Natural killer cell (primary cell): ENCODE results near the gene NUP214. TPM values are rescaled to one million over a fixed set of nuclear protein-coding genes. Genes with fewer than 3 reads are reported as not detected.
"Not testable (repeated sequence)": the region's sequence is repeated elsewhere in the genome, so short reads cannot be mapped to it uniquely, and the experiment has no call there.

Source experiments
- ATAC-seq, 3 donors: fragments of 150-1000 bp in 2 of 3; fragments of 200-7000 bp in 1 of 3; cut with Tn5 transposase; 1 replicate in 1 of 3; 2 replicates in 2 of 3; pipeline ENCODE4 v1.10.0; 2021; ENCODE audit warnings: mild to moderate bottlenecking in 2 of 3, moderate library complexity in 2 of 3
- DNase-seq, 2 donors: peaks; one replicate each; pipeline versions ENCODE4 v3.0.0 to v3.0.0-alpha.2; 2013 to 2021; ENCODE audit warnings: mixed read lengths in 1 of 2
- H3K27ac ChIP-seq: one replicate; pipeline ENCODE4 v1.5.1; 2013; ENCODE audit warnings: mild to moderate bottlenecking, low read length
- H3K27me3 ChIP-seq: one replicate; pipeline ENCODE4 v1.6.1; 2013; ENCODE audit warnings: low read length; ENCODE audit not compliant: control insufficient read depth, insufficient read depth
- H3K36me3 ChIP-seq: one replicate; pipeline ENCODE4 v1.6.1; 2013; ENCODE audit warnings: low read length; ENCODE audit not compliant: control insufficient read depth, insufficient read depth
- H3K4me1 ChIP-seq: one replicate; pipeline ENCODE4 v1.6.1; 2013; ENCODE audit warnings: low read length; ENCODE audit not compliant: control insufficient read depth, insufficient read depth
- H3K4me3 ChIP-seq: one replicate; pipeline ENCODE4 v1.5.1; 2013; ENCODE audit warnings: low read length
- H3K9me3 ChIP-seq: one replicate; pipeline ENCODE4 v1.6.1; 2013; ENCODE audit warnings: low read length; ENCODE audit not compliant: control insufficient read depth, insufficient read depth
- H3K27ac Mint-ChIP-seq, 2 donors: one replicate each; pipeline ENCODE4 v1.8.0; 2022; ENCODE audit warnings: mild to moderate bottlenecking in 2 of 2, mixed read lengths in 2 of 2, moderate library complexity in 1 of 2
- H3K27me3 Mint-ChIP-seq, 2 donors: one replicate each; pipeline ENCODE4 v1.8.0; 2022; ENCODE audit warnings: low read depth in 2 of 2, mixed read lengths in 2 of 2
- H3K36me3 Mint-ChIP-seq: one replicate; pipeline ENCODE4 v1.8.0; 2022; ENCODE audit warnings: mixed read lengths
- H3K4me1 Mint-ChIP-seq, 2 donors: one replicate each; pipeline ENCODE4 v1.8.0; 2022; ENCODE audit warnings: mixed read lengths in 2 of 2
- H3K4me3 Mint-ChIP-seq: one replicate; pipeline ENCODE4 v1.8.0; 2022; ENCODE audit warnings: mild to moderate bottlenecking, moderate library complexity, mixed read lengths
- H3K9me3 Mint-ChIP-seq, 2 donors: one replicate each; pipeline ENCODE4 v1.8.0; 2022; ENCODE audit warnings: mixed read lengths in 2 of 2
- CTCF ChIP-seq: fragments of 200-600 bp; IDR thresholded peaks from one replicate; pipeline ENCODE4 v1.8.0; 2022; ENCODE audit warnings: antibody characterized with exemption
- WGBS: methylation state at CpG from one replicate; pipeline ENCODE4 v1.1.7; 2013; ENCODE audit warnings: missing lambda C conversion rate; ENCODE audit not compliant: insufficient coverage; 5-methylcytosine and 5-hydroxymethylcytosine counted together
- intact Hi-C: fragments of 100-400 bp; cut with micrococcal nuclease; formaldehyde crosslinking; loops from one replicate; pipeline ENCODE4 v1.14.2; 2022
- total RNA-seq, 4 donors: library from RNA; stranded (reverse); fragments of 120-200 nt in 1 of 4; gene quantifications; one replicate each; pipeline versions ENCODE4 v1.2.3 to v1.2.4, GENCODE V29; 2013 to 2022

The NUP214 gene
- total RNA-seq, 3 donors from 2014 or later (not counting 1 experiment from before 2014, with no cell fraction given): 125 to 133 (median 132) TPM

- Mint-ChIP-seq H3K4me1 (no peaks in the 10 kb centered on the region), H3K27ac (no peak overlapping the region), H3K36me3 (no peaks in the 10 kb centered on the region), H3K27me3 (peaks cover 15 to 34% of the 10 kb centered on the region in 2 donors), H3K4me3 (no peak overlapping the region), H3K9me3 (no peaks in the 10 kb centered on the region)
- Histone ChIP-seq H3K27ac (no peak overlapping the region), H3K4me1 (peaks cover 3% of the 10 kb centered on the region), H3K27me3 (peaks cover 9% of the 10 kb centered on the region), H3K9me3 (no peaks in the 10 kb centered on the region), H3K4me3 (no peak overlapping the region), H3K36me3 (no peaks in the 10 kb centered on the region)
- no peak for TF ChIP-seq CTCF
- DNase-seq (no peak), ATAC-seq (no peak)
- WGBS: 93% methylated on average over 8 of the region's 8 CpGs
- intact Hi-C loops: no loop called here
Observed at GRCh38 chr9:131097948-131098278, 27.5 kb upstream of the NUP214 start.

GRCh38 chr9:131098391-131099101 lies 26.8 kb upstream of the NUP214 start:
- Mint-ChIP-seq H3K36me3 (no peaks in the 10 kb centered on the region), H3K27ac (no peak overlapping the region), H3K27me3 (peaks cover 15 to 34% of the 10 kb centered on the region in 2 donors), H3K4me1 (no peaks in the 10 kb centered on the region), H3K4me3 (no peak overlapping the region), H3K9me3 (no peaks in the 10 kb centered on the region)
- 82% methylated on average over 13 of the region's 13 CpGs for WGBS
- Histone ChIP-seq H3K36me3 (no peaks in the 10 kb centered on the region), H3K27me3 (peaks cover 9% of the 10 kb centered on the region), H3K4me1 (peaks cover 3% of the 10 kb centered on the region), H3K9me3 (no peaks in the 10 kb centered on the region), H3K27ac (no peak overlapping the region), H3K4me3 (no peak overlapping the region)
- intact Hi-C loops: no loop called here
- no peak for DNase-seq
- no peak for TF ChIP-seq CTCF
- no peak for ATAC-seq

- ATAC-seq (no peak), DNase-seq (no peak)
- no peak for TF ChIP-seq CTCF
- Mint-ChIP-seq H3K27ac (no peak overlapping the region), H3K27me3 (peaks cover 15 to 33% of the 10 kb centered on the region in 2 donors), H3K4me1 (no peaks in the 10 kb centered on the region), H3K36me3 (no peaks in the 10 kb centered on the region), H3K9me3 (no peaks in the 10 kb centered on the region), H3K4me3 (no peak overlapping the region)
- no peak overlapping the region for H3K27ac ChIP-seq
- intact Hi-C loops: no loop called here
- H3K4me3 ChIP-seq: no peak overlapping the region
- H3K27me3 ChIP-seq: peaks cover 9% of the 10 kb centered on the region
- peaks cover 3% of the 10 kb centered on the region for H3K4me1 ChIP-seq
- H3K36me3 ChIP-seq: no peaks in the 10 kb centered on the region
- WGBS: 81% methylated on average over 8 of the region's 8 CpGs
- no peaks in the 10 kb centered on the region for H3K9me3 ChIP-seq
Observed at GRCh38 chr9:131099102-131099606, 26.2 kb upstream of the NUP214 start.

- H3K27ac ChIP-seq, H3K36me3 Mint-ChIP-seq, intact Hi-C loops, H3K4me3 ChIP-seq, H3K9me3 ChIP-seq, H3K27ac Mint-ChIP-seq, H3K4me1 Mint-ChIP-seq, ATAC-seq, H3K36me3 ChIP-seq, H3K27me3 ChIP-seq, H3K4me1 ChIP-seq, H3K9me3 Mint-ChIP-seq, DNase-seq, H3K4me3 Mint-ChIP-seq: not testable (repeated sequence)
- peaks cover 15 to 27% of the 10 kb centered on the region in 2 donors for H3K27me3 Mint-ChIP-seq
- 91% methylated on average over 8 of the region's 8 CpGs for WGBS
Observed at GRCh38 chr9:131099845-131100244, 25.5 kb upstream of the NUP214 start.
